Umbilical cord (tissue), 2 donors: ENCODE results near the gene COBL. TPM values are rescaled to one million over a fixed set of nuclear protein-coding genes. Genes with fewer than 3 reads are reported as not detected.

Experiments used
- DNase-seq: peaks from one replicate; pipeline ENCODE4 v3.0.0-alpha.2; 2015; ENCODE audit warnings: low spot score
- total RNA-seq: library from RNA; depleted of rRNA; stranded (reverse); fragments of >200 nt; gene quantifications from one replicate; pipeline ENCODE4 v1.2.3, GENCODE V29; 2014; ENCODE audit warnings: low replicate concordance; ENCODE audit not compliant: insufficient read depth

Gene COBL
- total RNA-seq, 1 donor from 2014 or later = 5.3 TPM

DNA sequence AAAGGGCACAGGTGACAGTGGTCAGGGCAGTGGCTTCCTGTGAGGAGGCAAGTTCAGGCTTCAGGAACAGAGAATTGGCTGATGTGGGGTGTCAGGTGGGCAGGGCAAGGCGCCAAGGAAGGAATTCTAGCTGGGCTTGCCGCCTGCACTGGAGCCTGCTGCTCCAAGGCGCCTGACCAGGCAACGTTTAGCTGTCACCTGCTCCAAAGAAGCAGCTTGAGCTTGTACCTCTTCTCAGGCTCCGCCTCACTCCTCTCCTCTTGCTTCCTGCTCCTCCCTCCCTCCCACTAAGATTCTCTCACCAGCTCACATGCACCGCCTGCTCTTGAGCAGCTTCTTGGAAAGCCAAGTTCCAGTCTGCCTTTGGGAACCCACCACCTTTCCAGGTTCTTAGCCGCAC lies 346.5 kb downstream of the COBL start:
- DNase-seq = no peak
